Aorta (tissue), 5 donors: ENCODE data around the gene NEUROD4. TPM values are rescaled to one million over a fixed set of nuclear protein-coding genes. Genes with fewer than 3 reads are reported as not detected.

Source experiments
- ATAC-seq: fragments of 200-7000 bp; cut with Tn5 transposase; one replicate; pipeline ENCODE4 v1.9.1; 2022; ENCODE audit warnings: moderate library complexity; ENCODE audit not compliant: low FRiP score
- DNase-seq, 2 donors: peaks; one replicate each; pipeline ENCODE4 v3.0.0-alpha.2; 2020
- H3K27ac ChIP-seq, 2 donors: one replicate each; pipeline ENCODE4 v1.5.1; 2013; ENCODE audit warnings: low read length in 2 of 2, mild to moderate bottlenecking in 2 of 2, moderate library complexity in 2 of 2, control low read depth in 1 of 2, inconsistent platforms in 1 of 2, low read depth in 1 of 2
- H3K27me3 ChIP-seq, 2 donors: one replicate each; pipeline ENCODE4 v1.6.1; 2013; ENCODE audit warnings: control low read depth in 1 of 2, low read length in 1 of 2, mild to moderate bottlenecking in 1 of 2, moderate library complexity in 1 of 2; ENCODE audit not compliant: insufficient read depth in 2 of 2, control insufficient read depth in 1 of 2
- H3K36me3 ChIP-seq, 2 donors: one replicate each; pipeline ENCODE4 v1.6.1; 2013; ENCODE audit warnings: control low read depth in 1 of 2, low read length in 1 of 2, mild to moderate bottlenecking in 1 of 2; ENCODE audit not compliant: insufficient read depth in 2 of 2, control insufficient read depth in 1 of 2
- H3K4me1 ChIP-seq, 2 donors: one replicate each; pipeline ENCODE4 v1.6.1; 2013; ENCODE audit warnings: low read length in 2 of 2, control low read depth in 1 of 2, mild to moderate bottlenecking in 1 of 2, moderate library complexity in 1 of 2; ENCODE audit not compliant: insufficient read depth in 2 of 2, control insufficient read depth in 1 of 2
- H3K4me3 ChIP-seq, 2 donors: one replicate each; pipeline ENCODE4 v1.5.1; 2013; ENCODE audit warnings: low read length in 2 of 2, control low read depth in 1 of 2, mild to moderate bottlenecking in 1 of 2
- H3K9me3 ChIP-seq: one replicate; pipeline ENCODE4 v1.6.1; 2013; ENCODE audit warnings: mild to moderate bottlenecking, low read length; ENCODE audit not compliant: control insufficient read depth
- WGBS, 2 donors: extraction: QIAGEN DNeasy Blood & Tissue Kit; methylation state at CpG; one replicate each; pipeline ENCODE4 v1.1.7; 2013; 5-methylcytosine and 5-hydroxymethylcytosine counted together
- intact Hi-C, 2 donors: fragments of 100-400 bp; cut with DNase I; formaldehyde crosslinking; loops; one replicate each; pipeline versions ENCODE4 v1.14.2 to v1.15.0; 2022
- long read RNA-seq, 2 donors: library from polyadenylated mRNA; unstranded; transcript quantifications; one replicate each; pipeline ENCODE4 v2.0.0, GENCODE V29; 2020 to 2021
- polyA plus RNA-seq, 2 donors: library from polyadenylated mRNA; stranded (reverse); fragments of 200-250 nt; gene quantifications; one replicate each; pipeline ENCODE4 v1.2.3, GENCODE V29; 2013
- total RNA-seq, 2 donors: library from RNA; stranded (reverse); fragmentation: NEBNext Ultra II Directional; extraction: Animal tissue kit (Norgen Biotek cat#: 25700); gene quantifications; one replicate each; pipeline ENCODE4 v1.2.1, GENCODE V29; 2021
- donor health status: healthy with polysubstance abuse.
- donor health status: Bipolar disorder and iron deficiency.
- donor health status: DM: no; HTN: no; CAD: no.
- donor health status: DM: no; HTN: no; CAD: no.
- donor health status: DM: yes; HTN: yes; CAD: no.

NEUROD4 gene, protein sequence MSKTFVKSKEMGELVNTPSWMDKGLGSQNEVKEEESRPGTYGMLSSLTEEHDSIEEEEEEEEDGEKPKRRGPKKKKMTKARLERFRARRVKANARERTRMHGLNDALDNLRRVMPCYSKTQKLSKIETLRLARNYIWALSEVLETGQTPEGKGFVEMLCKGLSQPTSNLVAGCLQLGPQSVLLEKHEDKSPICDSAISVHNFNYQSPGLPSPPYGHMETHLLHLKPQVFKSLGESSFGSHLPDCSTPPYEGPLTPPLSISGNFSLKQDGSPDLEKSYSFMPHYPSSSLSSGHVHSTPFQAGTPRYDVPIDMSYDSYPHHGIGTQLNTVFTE
- total RNA-seq (not detected), polyA plus RNA-seq (not detected)
- long read RNA-seq, donor 1: 0 reads
- long read RNA-seq, donor 2: 0 reads

DNA sequence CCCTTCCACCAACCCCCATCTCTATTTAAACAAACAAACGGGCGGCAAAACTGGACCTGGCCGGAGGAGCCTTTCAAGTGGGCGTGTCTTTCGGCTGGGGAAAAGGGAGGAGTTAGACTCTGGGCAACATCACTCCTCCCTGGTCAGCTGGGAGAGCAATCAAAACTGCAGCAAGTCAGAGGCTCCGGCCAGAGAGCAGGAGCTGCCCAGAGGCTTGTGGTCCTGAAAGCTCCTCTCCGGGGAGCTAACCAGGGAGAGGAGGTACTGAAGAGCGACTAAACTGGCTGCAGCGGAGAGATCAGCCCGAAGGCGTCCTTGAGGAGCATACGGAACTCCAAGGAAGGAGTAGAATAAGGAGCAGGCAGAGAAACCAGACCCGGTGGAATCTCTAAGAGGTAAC lies at the start of gene NEUROD4:
TSS of gene NEUROD4 (plus strand) at position 191 of the 400 bp plus-strand sequence. CDS start 6,466 bp downstream, outside the sequence.
- DNase-seq: peak in 1 of 2 donors; percentile 55
- no peaks in the 10 kb centered on the region for H3K36me3 ChIP-seq
- no peaks in the 10 kb centered on the region for H3K4me1 ChIP-seq
- no peak within 1 kb of the TSS for H3K4me3 ChIP-seq
- WGBS, 2 donors: 2% methylated on average over 13 of the region's 13 CpGs
- peak; percentile 15 for ATAC-seq
- H3K27me3 ChIP-seq: no peaks in the 10 kb centered on the region
- H3K27ac ChIP-seq: no peak within 1 kb of the TSS
- intact Hi-C loops: no loop called here
- no peaks in the 10 kb centered on the region for H3K9me3 ChIP-seq

DNA sequence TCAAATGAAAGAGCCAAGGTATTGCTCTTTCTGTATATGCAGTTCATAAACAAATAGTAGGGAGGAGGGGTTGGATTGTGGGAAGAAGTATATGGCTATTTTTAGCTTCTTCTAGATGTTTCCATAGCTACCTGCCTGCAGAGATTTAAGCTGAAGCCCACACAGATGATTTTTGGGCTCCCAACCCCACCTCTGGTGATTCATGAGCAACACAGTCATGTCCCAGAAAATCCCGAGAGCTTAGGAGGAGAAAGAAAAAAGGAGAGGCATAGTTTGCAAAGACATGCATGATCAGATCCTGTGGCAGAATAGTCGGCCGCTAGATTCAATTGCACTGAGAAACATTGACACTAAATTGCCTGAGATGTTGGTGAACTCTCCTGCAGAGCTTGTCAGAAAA lies 49.0 kb upstream of the NEUROD4 start:
- intact Hi-C loops: no loop called here
- ATAC-seq (no peak), DNase-seq (no peak)
- Histone ChIP-seq H3K36me3 (no peaks in the 10 kb centered on the region), H3K27ac (no peak overlapping the region), H3K4me3 (no peak overlapping the region), H3K27me3 (no peaks in the 10 kb centered on the region), H3K4me1 (no peaks in the 10 kb centered on the region), H3K9me3 (no peaks in the 10 kb centered on the region)
- 73 to 74% methylated on average over 3 of the region's 3 CpGs for WGBS, 2 donors

DNA sequence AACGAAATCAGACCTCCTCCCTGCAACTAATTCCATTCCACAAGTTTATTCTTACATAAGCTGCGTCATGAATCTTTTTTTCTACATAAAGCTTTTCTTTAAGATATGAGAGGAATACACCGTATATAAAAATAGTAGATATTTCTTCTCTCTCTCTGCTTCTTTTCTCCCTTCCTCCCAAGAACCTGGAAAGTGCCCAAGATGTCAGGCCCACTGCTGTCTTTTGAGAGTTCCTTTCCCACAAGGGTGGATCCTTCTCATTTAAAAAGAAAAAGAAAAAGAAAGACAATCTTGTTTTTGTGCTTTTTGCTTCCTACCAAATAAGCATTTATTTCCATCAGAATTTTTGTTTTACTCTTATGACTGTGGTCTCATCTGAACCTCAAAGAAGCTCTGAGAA lies 46.2 kb upstream of the NEUROD4 start:
- Histone ChIP-seq H3K4me3 (no peak overlapping the region), H3K9me3 (no peaks in the 10 kb centered on the region), H3K4me1 (no peaks in the 10 kb centered on the region), H3K27ac (no peak overlapping the region), H3K36me3 (no peaks in the 10 kb centered on the region), H3K27me3 (no peaks in the 10 kb centered on the region)
- WGBS, 2 donors: 55 to 63% methylated on average over 3 of the region's 3 CpGs
- ATAC-seq (no peak), DNase-seq (no peak)
- intact Hi-C loops: no loop called here

DNA sequence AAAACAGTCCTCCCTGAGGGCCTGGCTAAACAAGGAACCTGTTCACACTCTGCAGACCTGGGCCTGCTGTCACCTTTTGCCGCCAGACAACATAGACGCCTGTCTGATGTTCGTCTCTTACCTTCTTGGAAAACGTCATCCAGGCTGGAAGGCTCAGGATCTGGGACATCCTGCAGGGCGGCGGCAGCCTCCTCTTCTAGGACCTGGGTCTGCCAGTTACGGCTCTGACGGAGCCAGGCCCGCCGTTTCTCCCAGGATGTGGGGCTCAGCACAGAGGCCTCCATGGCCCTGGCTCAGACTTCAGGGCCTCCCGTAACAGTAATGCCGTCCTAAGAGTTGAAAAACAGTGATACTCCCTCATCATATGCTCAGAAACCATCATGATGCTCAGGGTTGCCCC lies 45.5 kb upstream of the NEUROD4 start:
- Histone ChIP-seq H3K9me3 (no peaks in the 10 kb centered on the region), H3K4me1 (no peaks in the 10 kb centered on the region), H3K36me3 (no peaks in the 10 kb centered on the region), H3K27ac (no peak overlapping the region), H3K27me3 (no peaks in the 10 kb centered on the region), H3K4me3 (no peak overlapping the region)
- 85 to 88% methylated on average over 12 of the region's 12 CpGs for WGBS, 2 donors
- ATAC-seq (no peak), DNase-seq (no peak)
- intact Hi-C loops: no loop called here

DNA sequence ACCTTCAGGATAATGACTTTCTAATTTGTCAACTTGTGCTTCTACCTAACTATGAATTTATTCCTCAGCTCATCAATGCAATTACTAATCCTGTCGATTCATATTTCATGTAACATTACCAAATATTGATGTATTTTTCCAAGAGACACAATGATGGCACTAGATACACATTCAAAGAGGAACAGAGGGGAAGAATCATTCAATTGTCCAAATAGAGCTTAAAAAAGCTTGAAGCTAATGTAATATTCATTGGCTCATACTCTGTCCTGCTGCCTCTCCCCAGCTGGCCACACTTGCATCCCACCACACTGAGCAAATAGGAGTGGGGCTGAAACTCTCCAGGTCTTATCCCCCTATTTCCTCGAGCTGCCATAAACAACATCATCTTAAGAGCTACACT lies 44.5 kb upstream of the NEUROD4 start:
- no peaks in the 10 kb centered on the region for H3K4me1 ChIP-seq
- H3K36me3 ChIP-seq: no peaks in the 10 kb centered on the region
- no peak for DNase-seq
- no peak overlapping the region for H3K27ac ChIP-seq
- no peak overlapping the region for H3K4me3 ChIP-seq
- intact Hi-C loops: no loop called here
- 77 to 85% methylated on average over 2 of the region's 2 CpGs for WGBS, 2 donors
- ATAC-seq: no peak
- H3K27me3 ChIP-seq: no peaks in the 10 kb centered on the region
- no peaks in the 10 kb centered on the region for H3K9me3 ChIP-seq

DNA sequence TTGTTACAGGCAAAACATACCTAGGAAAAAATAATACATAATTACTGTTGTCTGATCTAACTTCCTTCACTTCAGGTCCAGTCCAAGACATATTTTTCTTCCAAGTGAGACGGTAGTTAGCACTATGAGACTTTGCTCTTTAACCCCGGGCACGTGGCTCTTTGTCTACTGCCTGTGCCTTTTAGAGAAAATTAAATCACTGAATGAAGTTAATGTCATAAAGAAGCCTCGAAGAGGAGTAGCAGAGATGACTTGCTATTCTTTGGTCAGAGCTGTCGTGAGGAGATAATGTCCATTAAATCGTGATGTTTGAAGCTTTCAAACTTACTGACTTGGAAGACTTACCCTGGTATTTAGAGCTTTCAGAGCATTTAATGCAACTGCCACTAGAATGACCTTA lies 43.9 kb upstream of the NEUROD4 start:
- no peak for DNase-seq
- WGBS, 2 donors: 50 to 51% methylated on average over 6 of the region's 6 CpGs
- Histone ChIP-seq H3K27ac (no peak overlapping the region), H3K27me3 (no peaks in the 10 kb centered on the region), H3K9me3 (no peaks in the 10 kb centered on the region), H3K36me3 (no peaks in the 10 kb centered on the region), H3K4me1 (no peaks in the 10 kb centered on the region), H3K4me3 (no peak overlapping the region)
- no peak for ATAC-seq
- intact Hi-C loops: no loop called here

DNA sequence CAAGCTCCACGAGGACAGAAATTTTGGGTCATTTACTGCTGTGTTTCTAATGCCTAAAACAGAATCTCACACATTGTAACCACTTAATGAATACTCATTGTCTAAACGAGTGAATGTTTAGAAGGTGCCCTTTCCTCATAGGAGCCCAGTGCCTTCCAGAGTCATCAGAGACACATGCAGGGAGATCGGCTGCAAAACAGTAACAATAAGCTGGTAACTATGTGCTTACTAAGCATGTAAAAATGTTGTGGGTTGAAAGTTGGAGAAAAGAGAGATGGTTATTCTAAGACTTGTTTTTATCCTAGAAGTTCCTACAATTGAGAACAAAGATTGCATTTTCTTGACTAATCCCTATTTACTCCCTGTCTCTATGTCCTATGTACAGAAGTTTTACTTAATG lies 42.6 kb upstream of the NEUROD4 start:
- no peak overlapping the region for H3K4me3 ChIP-seq
- H3K27ac ChIP-seq: no peak overlapping the region
- intact Hi-C loops: no loop called here
- no peak for DNase-seq
- no peaks in the 10 kb centered on the region for H3K4me1 ChIP-seq
- 42 to 43% methylated on average over 3 of the region's 3 CpGs for WGBS, 2 donors
- no peak for ATAC-seq
- no peaks in the 10 kb centered on the region for H3K36me3 ChIP-seq
- no peaks in the 10 kb centered on the region for H3K27me3 ChIP-seq
- no peaks in the 10 kb centered on the region for H3K9me3 ChIP-seq

DNA sequence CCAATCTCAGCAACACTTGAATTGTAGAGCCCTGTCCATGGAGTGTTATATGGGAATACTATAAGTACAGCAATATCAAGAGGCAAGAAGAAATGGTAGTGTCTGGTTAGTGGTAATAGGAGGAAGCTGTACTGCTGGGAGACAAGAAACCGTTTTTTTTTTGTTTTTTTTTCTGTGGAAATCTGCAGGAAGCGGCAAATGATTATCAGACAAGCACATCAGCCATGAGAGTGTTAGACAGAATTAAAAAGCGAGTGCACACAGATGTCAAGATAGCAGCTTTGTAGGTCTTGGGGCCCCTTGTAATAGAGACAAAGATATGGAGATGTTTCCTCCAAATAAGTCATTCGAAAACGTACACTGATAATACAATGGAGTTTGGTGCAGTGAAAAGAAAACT lies 41.9 kb upstream of the NEUROD4 start:
- no peaks in the 10 kb centered on the region for H3K27me3 ChIP-seq
- no peaks in the 10 kb centered on the region for H3K9me3 ChIP-seq
- no peak overlapping the region for H3K4me3 ChIP-seq
- no peaks in the 10 kb centered on the region for H3K4me1 ChIP-seq
- no peak overlapping the region for H3K27ac ChIP-seq
- WGBS, 2 donors: 73 to 77% methylated on average over 5 of the region's 5 CpGs
- no peaks in the 10 kb centered on the region for H3K36me3 ChIP-seq
- no peak for ATAC-seq
- intact Hi-C loops: no loop called here
- no peak for DNase-seq

DNA sequence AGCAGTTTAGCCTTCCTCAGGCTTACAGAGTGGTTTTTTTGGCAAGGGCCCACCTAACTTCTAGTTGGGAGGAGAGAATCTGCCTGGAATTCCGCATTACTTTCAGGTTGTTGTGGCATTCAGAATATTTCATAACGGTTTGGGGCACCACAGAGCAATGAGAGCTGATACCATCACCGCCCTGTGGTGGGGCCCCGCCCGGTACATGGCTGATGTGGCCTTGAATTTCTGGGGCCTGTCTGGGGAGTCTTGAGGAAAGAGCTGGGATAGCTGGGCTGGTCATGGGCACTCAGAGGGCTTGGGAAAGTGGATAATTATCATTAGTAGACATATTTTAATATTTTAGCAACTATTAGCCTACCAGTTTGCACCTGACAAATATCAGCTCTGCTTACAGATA lies 39.4 kb upstream of the NEUROD4 start:
- ATAC-seq (no peak), DNase-seq (no peak)
- Histone ChIP-seq H3K4me1 (no peaks in the 10 kb centered on the region), H3K4me3 (no peak overlapping the region), H3K27me3 (no peaks in the 10 kb centered on the region), H3K27ac (no peak overlapping the region), H3K36me3 (no peaks in the 10 kb centered on the region), H3K9me3 (no peaks in the 10 kb centered on the region)
- intact Hi-C loops: no loop called here
- 84 to 86% methylated on average over 5 of the region's 5 CpGs for WGBS, 2 donors
